HG02623 (cell line): ENCODE results near the gene KRTAP5-8.
"Not testable (repeated sequence)": the region's sequence is repeated elsewhere in the genome, so short reads cannot be mapped to it uniquely, and the experiment has no call there.

Experiments used
- ATAC-seq: cut with Tn5 transposase; IDR thresholded peaks from one replicate; pipeline ENCODE4 v1.9.1; 2021; ENCODE audit warnings: moderate library complexity; ENCODE audit not compliant: unreplicated experiment

KRTAP5-8 gene

GRCh38 chr11:71571101-71571850 is 33.5 kb downstream of the KRTAP5-8 start:
- ATAC-seq, result not testable (repeated sequence)

GRCh38 chr11:71572811-71573210 is 35.0 kb downstream of the KRTAP5-8 start:
- ATAC-seq, result no peak

- no peak for ATAC-seq
Observed at GRCh38 chr11:71574418-71574817, 36.6 kb downstream of the KRTAP5-8 start.

GRCh38 chr11:71575723-71576424 is 38.0 kb downstream of the KRTAP5-8 start:
- no peak for ATAC-seq

GRCh38 chr11:71576688-71577465 is 39.1 kb downstream of the KRTAP5-8 start:
- ATAC-seq, result not testable (repeated sequence)

GRCh38 chr11:71577469-71578004 is 39.7 kb downstream of the KRTAP5-8 start:
- no peak for ATAC-seq

DNA sequence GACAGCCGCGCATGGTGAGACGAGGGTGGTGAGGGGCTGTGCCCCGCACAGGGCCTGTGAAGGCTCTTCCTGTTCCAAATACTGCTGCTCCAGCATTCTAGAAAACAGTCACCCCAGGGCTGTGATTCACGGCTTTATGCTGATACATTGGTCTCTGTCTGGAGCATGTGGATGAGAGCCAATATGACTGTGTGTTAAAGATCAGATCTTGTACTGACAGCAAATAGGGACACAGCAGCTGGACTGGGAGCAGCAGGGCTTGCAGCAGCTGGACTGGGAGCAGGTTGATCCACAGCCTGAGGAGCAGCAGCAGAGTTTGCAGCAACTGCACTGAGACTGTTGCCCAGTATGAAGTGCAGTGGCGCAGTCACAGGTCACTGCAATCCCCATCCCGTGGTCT is 41.7 kb downstream of the KRTAP5-8 start:
- ATAC-seq, result not testable (repeated sequence)

DNA sequence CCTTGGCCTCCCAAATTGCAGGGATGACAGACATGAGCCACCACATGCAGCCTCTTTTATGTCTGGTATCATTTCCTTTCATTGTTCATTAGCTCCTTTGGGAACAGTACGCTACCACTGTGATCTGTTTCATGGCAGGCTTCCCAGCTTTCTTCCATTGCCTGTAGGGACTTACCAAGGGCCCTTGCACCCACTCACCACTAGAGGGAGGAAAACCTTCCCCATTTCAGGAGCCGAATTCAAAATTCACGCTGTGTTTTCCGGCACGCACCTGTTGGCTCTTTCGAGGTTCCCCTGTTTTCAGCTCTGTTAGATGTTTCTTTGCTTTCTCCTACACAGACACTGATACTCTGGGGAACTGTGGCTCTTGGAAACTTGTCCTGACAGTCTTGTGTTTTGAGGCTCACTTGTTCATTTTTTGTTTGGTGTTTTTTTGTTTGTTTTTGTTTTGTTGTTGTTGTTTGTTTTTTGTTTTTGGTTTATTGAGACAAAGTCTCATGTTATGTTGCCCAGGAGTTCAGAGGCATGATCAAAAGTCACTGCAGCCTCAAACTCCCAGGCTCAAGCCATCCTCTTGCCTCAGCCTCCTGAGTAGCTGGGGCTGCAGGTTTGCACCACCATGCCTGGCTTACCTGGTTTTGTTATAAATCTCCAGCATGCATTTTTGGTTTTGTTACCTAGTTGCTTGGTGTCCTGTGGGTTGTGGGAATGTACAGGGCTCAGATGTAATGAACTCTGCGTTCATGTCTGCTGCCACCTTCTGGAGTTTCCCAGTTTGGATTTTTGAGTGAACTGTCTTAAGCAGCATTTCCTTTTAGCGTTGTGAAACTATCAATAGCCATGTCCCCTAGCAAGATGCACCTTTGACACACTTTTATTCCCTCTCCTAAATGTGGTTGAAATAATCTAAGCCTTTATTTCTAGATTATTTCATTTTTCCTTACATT is 42.5 kb downstream of the KRTAP5-8 start:
- no peak for ATAC-seq

- no peak for ATAC-seq
Observed at GRCh38 chr11:71581826-71582225, 44.0 kb downstream of the KRTAP5-8 start.

- no peak for ATAC-seq
Observed at GRCh38 chr11:71582309-71582895, 44.6 kb downstream of the KRTAP5-8 start, which contains the start of gene KRTAP5-11. TSS of gene KRTAP5-11 (minus strand) at chr11:71582875. CDS start at chr11:71582837, 38 bp downstream.

GRCh38 chr11:71582969-71583368 is 45.1 kb downstream of the KRTAP5-8 start:
- not testable (repeated sequence) for ATAC-seq

GRCh38 chr11:71585673-71586072 is 47.8 kb downstream of the KRTAP5-8 start:
- not testable (repeated sequence) for ATAC-seq

DNA sequence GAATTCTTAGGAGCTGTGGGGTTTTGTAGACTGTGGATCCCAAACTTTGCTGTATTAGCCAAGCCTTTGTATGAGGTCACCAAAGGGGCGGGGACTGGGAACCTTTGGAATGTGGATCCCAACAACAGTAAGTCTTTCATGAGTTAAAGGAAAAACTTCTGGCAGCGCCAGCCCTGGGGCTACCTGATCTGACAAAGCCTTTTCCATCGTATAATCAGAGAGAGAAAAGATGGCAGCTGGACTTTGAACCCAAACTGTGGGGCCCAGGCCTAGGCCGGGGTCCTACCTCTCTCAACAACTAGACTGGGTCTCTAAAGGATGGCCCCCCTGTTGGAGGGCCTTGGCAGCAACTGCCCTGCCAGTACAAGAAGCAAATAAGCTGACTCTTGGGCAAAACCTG is 50.5 kb downstream of the KRTAP5-8 start:
- not testable (repeated sequence) for ATAC-seq
